Endothelial cell of umbilical vein (primary cell): ENCODE results near the gene SULT1C4. TPM values are rescaled to one million over a fixed set of nuclear protein-coding genes. Genes with fewer than 3 reads are reported as not detected.

Source experiments
- BruUV-seq: library from RNA; stranded (reverse); fragments of 400-500 nt; replicated peaks from 2 replicates; lab custom pipeline; 2021; lab: Mats Ljungman, UMichigan
- CTCF ChIA-PET: fragments of 300-600, 350-600 bp; sonication (Branson Sonifier 250); formaldehyde crosslinking; loops from one replicate; lab custom pipeline; 2021; ENCODE audit warnings: antibody characterized with exemption, inconsistent platforms; lab: Charles Lee
- POLR2A ChIA-PET: fragments of 300-600, 350-600 bp; sonication (Branson Sonifier 250); formaldehyde crosslinking; loops from one replicate; lab custom pipeline; 2021; ENCODE audit warnings: antibody characterized with exemption, inconsistent platforms; lab: Charles Lee
- DNase-seq: peaks from one replicate; pipeline ENCODE4 v3.0.0-alpha.2; 2011; ENCODE audit warnings: low read depth, low spot score
- FAIRE-seq: peaks from 2 replicates; lab custom pipeline; 2011; peaks lifted over from hg19 to GRCh38; lab: Jason Lieb, UNC
- H2AFZ ChIP-seq: 2 replicates; pipeline ENCODE4 v1.6.0; 2012; ENCODE audit warnings: low read depth, low read length, control low read depth, inconsistent platforms
- H3K27ac ChIP-seq: 2 replicates; pipeline ENCODE4 v1.5.1; 2011; ENCODE audit warnings: low read depth, mild to moderate bottlenecking, control low read depth, low read length, moderate library complexity; ENCODE audit not compliant: insufficient read depth
- H3K27me3 ChIP-seq, 2 experiments: 2 replicates each; pipeline versions ENCODE4 v1.6.0 to v1.6.1; 2011; ENCODE audit warnings: low read length in 2 of 2, mixed read lengths in 1 of 2; ENCODE audit not compliant: control insufficient read depth in 2 of 2, insufficient read depth in 2 of 2
- H3K36me3 ChIP-seq, 2 experiments: 2 replicates in 1 of 2; 3 replicates in 1 of 2; pipeline ENCODE4 v1.5.1; 2011; ENCODE audit warnings: low read length in 2 of 2, mild to moderate bottlenecking in 1 of 2, moderate library complexity in 1 of 2; ENCODE audit not compliant: control insufficient read depth in 2 of 2, insufficient read depth in 2 of 2; ENCODE audit errors: extremely low read depth in 1 of 2
- H3K4me1 ChIP-seq: 3 replicates; pipeline ENCODE4 v1.5.1; 2011; ENCODE audit warnings: mild to moderate bottlenecking, low read length; ENCODE audit not compliant: control insufficient read depth, insufficient read depth; ENCODE audit errors: extremely low read depth
- H3K4me2 ChIP-seq: 2 replicates; pipeline ENCODE4 v1.6.1; 2011; ENCODE audit warnings: low read length, control low read depth, mixed read lengths; ENCODE audit not compliant: insufficient read depth
- H3K4me3 ChIP-seq, 3 experiments: fragments of 200-600 bp in 1 of 3; sonication (generic), shearing (Covaris generic) in 1 of 3; replicated peaks in 1 of 3; 2 replicates each; pipeline ENCODE4 v1.5.1; 2011 to 2016; ENCODE audit warnings: control low read depth in 3 of 3, low read length in 3 of 3, mild to moderate bottlenecking in 2 of 3, inconsistent platforms in 1 of 3, low read depth in 1 of 3, moderate library complexity in 1 of 3; ENCODE audit not compliant: insufficient read depth in 1 of 3
- H3K79me2 ChIP-seq: 2 replicates; pipeline ENCODE4 v1.6.0; 2012; ENCODE audit warnings: low read length, inconsistent platforms; ENCODE audit not compliant: control insufficient read depth, insufficient read depth
- H3K9ac ChIP-seq: replicated peaks from 2 replicates; pipeline ENCODE3; 2011; ENCODE audit warnings: low read length, control low read depth; ENCODE audit not compliant: insufficient read depth; ENCODE audit errors: extremely low read depth
- H3K9me1 ChIP-seq: replicated peaks from 3 replicates; pipeline ENCODE4 v1.6.0; 2011; ENCODE audit warnings: mild to moderate bottlenecking, low read length; ENCODE audit not compliant: control insufficient read depth, insufficient read depth; ENCODE audit errors: extremely low read depth
- H3K9me3 ChIP-seq: replicated peaks from 2 replicates; pipeline ENCODE4 v1.5.1; 2012; ENCODE audit warnings: low read length, inconsistent platforms; ENCODE audit not compliant: control insufficient read depth, insufficient read depth
- H4K20me1 ChIP-seq: replicated peaks from 2 replicates; pipeline ENCODE3; 2011; ENCODE audit warnings: mild to moderate bottlenecking, low read length; ENCODE audit not compliant: control insufficient read depth, insufficient read depth; ENCODE audit errors: extremely low read depth
- CTCF ChIP-seq, 2 donors: IDR thresholded peaks; 1 replicate in 1 of 2; 2 replicates in 1 of 2; pipeline ENCODE4 v1.5.1; 2011; ENCODE audit warnings: low read length in 2 of 2, mild to moderate bottlenecking in 2 of 2, moderate library complexity in 2 of 2, control low read depth in 1 of 2, inconsistent platforms in 1 of 2, low read depth in 1 of 2; ENCODE audit not compliant: insufficient read depth in 1 of 2; ENCODE audit errors: extremely low read depth in 1 of 2
- EZH2 ChIP-seq: IDR thresholded peaks from 2 replicates; pipeline ENCODE4 v1.6.1; 2012; ENCODE audit warnings: borderline replicate concordance, low read depth, mild to moderate bottlenecking, moderate library complexity, low read length, inconsistent platforms; ENCODE audit not compliant: severe bottlenecking
- FOS ChIP-seq: IDR thresholded peaks from 2 replicates; pipeline ENCODE4 v1.6.1; 2011; ENCODE audit warnings: mild to moderate bottlenecking, low read length, moderate library complexity, borderline replicate concordance; ENCODE audit not compliant: insufficient read depth
- GATA2 ChIP-seq: IDR thresholded peaks from 2 replicates; pipeline ENCODE4 v1.7.0; 2011; ENCODE audit warnings: low read depth, mild to moderate bottlenecking, moderate library complexity, mixed read lengths, low read length; ENCODE audit not compliant: insufficient read length, insufficient read depth
- JUN ChIP-seq: IDR thresholded peaks from 2 replicates; pipeline ENCODE4 v1.6.1; 2011; ENCODE audit warnings: borderline replicate concordance, low read depth; ENCODE audit not compliant: insufficient read length, insufficient read depth
- MYC ChIP-seq: IDR thresholded peaks from one replicate; pipeline ENCODE4 v1.6.1; 2011; ENCODE audit warnings: mild to moderate bottlenecking, low read depth, low read length
- POLR2A ChIP-seq: IDR thresholded peaks from 2 replicates; pipeline ENCODE4 v1.6.1; 2012; ENCODE audit warnings: low read depth, mild to moderate bottlenecking, control low read depth, low read length
- POLR2AphosphoS5 ChIP-seq: IDR thresholded peaks from 2 replicates; pipeline ENCODE4 v1.6.1; 2012; ENCODE audit warnings: low read depth, mild to moderate bottlenecking, control low read depth, low read length, moderate library complexity; ENCODE audit not compliant: insufficient read depth
- dilution Hi-C: fragments of 300-500 bp; cut with MboI; formaldehyde crosslinking; loops from one replicate; pipeline ENCODE4 v1.15.0; 2019; ENCODE audit warnings: low sequenced_read_pairs; ENCODE audit not compliant: extremely low pct_ligation_motif_present
- intact Hi-C: fragments of 100-400 bp; cut with micrococcal nuclease; formaldehyde crosslinking; loops from one replicate; pipeline ENCODE4 v1.10.0; 2022
- polyA plus RNA-seq, 4 experiments: library from polyadenylated mRNA; depleted of rRNA in 3 of 4; stranded (reverse) in 3 of 4; unstranded in 1 of 4; fragments of >200 nt; gene quantifications; 2 replicates each; pipeline versions ENCODE4 v1.2.1 to v1.2.3, GENCODE V29; 2011 to 2012; ENCODE audit warnings: missing spikeins in 1 of 4
- total RNA-seq: library from RNA; stranded (reverse); gene quantifications from 2 replicates; pipeline ENCODE4 v1.2.3, GENCODE V29; 2021
- TF ChIP-seq, protein P1 (sequence below): IDR thresholded peaks from 2 replicates; pipeline ENCODE4 v1.6.1; 2011; ENCODE audit not compliant: insufficient read depth, insufficient read length

SULT1C4 gene
- total and polyA plus RNA-seq, 2 donors (not counting 3 experiments of a cell fraction or from before 2014, with no cell fraction given), result 17.2 to 29.3 TPM

DNA sequence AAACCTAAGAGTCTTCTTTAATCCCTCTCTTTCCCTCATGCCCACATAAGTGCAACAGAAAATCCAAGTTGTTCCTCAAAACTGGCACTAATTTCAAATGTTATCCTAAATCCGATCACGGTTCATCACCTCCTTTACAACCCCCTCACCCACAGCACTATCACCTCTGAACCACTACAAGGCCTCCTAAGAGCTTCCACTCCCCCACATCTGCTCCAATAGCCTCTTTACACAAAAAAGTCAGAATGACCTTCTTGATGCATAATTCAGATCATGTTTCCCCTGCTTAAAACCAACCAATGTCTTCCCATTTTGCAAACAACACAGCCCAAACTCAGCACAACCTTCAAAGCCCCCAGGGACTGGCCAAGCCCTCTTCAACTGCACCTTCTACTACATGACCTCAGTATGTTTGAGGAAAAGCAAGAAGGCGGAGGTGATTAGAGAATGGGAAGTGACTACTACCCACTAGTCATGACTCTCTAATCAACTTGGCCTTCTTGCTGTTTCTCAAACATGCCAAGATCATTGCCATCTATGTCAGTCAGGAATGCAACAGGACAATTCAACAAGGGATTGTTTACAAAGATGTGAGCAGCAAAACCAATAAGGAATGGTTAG lies 36.6 kb downstream of the SULT1C4 start:
- no peak overlapping the region for H3K9ac ChIP-seq
- intact Hi-C loops, result no loop called here
- no peak overlapping the region for H2AFZ ChIP-seq

More for the DNA sequence above, 36.6 kb downstream of the SULT1C4 start:
- H3K4me3 ChIP-seq, result no peak overlapping the region
- FAIRE-seq (no peak), DNase-seq (no peak)
- peaks cover 0 to 8% of the 10 kb centered on the region in 2 experiments for H3K27me3 ChIP-seq
- no peak overlapping the region for H3K4me2 ChIP-seq
- ChIA-PET CTCF (no interaction called here), POLR2A (no interaction called here)
- dilution Hi-C loops, result no loop called here
- BruUV-seq, result no TSS peak
- H3K27ac ChIP-seq, result no peak overlapping the region
- H3K79me2 ChIP-seq, result no peaks in the 10 kb centered on the region
- no peaks in the 10 kb centered on the region for H3K9me3 ChIP-seq
- TF ChIP-seq POLR2AphosphoS5 (no peak), CTCF (IDR thresholded peaks at IDR 0.05; ENCODE audit: extremely low read depth in 1 of 2, insufficient read depth in 1 of 2, low read depth in 1 of 2, low read length in 2 of 2) (no peak), EZH2 (no peak), MYC (no peak), POLR2A (no peak), JUN (no peak), GATA2 (no peak), FOS (no peak)
- TF ChIP-seq, protein P1, sequence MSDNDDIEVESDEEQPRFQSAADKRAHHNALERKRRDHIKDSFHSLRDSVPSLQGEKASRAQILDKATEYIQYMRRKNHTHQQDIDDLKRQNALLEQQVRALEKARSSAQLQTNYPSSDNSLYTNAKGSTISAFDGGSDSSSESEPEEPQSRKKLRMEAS, result no peak
- H3K4me1 ChIP-seq, result no peaks in the 10 kb centered on the region
- no peaks in the 10 kb centered on the region for H3K9me1 ChIP-seq
- H3K36me3 ChIP-seq, result no peaks in the 10 kb centered on the region
- no peaks in the 10 kb centered on the region for H4K20me1 ChIP-seq
